Spleen (tissue), 7 donors: ENCODE data around the gene SLC4A2.

ENCODE experiments used
- CTCF ChIP-seq, 11 experiments: fragments of 200-600 bp in 7 of 11; fragments of 450-650 bp in 4 of 11; sonication (generic) in 4 of 11; IDR thresholded peaks in 8 of 11; conservative IDR thresholded peaks in 3 of 11; 1 replicate in 7 of 11; 2 replicates in 4 of 11; pipeline versions ENCODE4 v1.4.0 to v1.8.0; 2016 to 2021; ENCODE audit warnings: antibody characterized with exemption in 11 of 11, inconsistent platforms in 4 of 11, mild to moderate bottlenecking in 1 of 11
- POLR2A ChIP-seq, 3 donors: fragments of 450-650 bp; IDR thresholded peaks; one replicate each; pipeline ENCODE4 v1.5.1; 2017; ENCODE audit warnings: antibody characterized with exemption in 3 of 3, mild to moderate bottlenecking in 1 of 3
- POLR2AphosphoS5 ChIP-seq, 3 donors: sonication (generic); formaldehyde crosslinking; IDR thresholded peaks; one replicate each; pipeline ENCODE4 v1.5.1; 2017; ENCODE audit warnings: antibody characterized with exemption in 3 of 3
- donor health status: DM: no; HTN: no; CAD: no; lungs with moderate emphysema.
- donor health status: DM: no; HTN: no; CAD: no.
- donor health status: DM: no; HTN: no; CAD: no.

GRCh38 chr7:151040616-151041375 lies 18.6 kb upstream of the SLC4A2 start:
- TF ChIP-seq CTCF (IDR thresholded peaks at IDR 0.05 in 8 of 11, conservative IDR thresholded peaks at IDR 0.05 in 3 of 11): no peak
- TF ChIP-seq POLR2A (IDR thresholded peaks at IDR 0.05): no peak
- peak in 1 of 3 donors; percentile 37 for TF ChIP-seq POLR2AphosphoS5 (IDR thresholded peaks at IDR 0.05)
